Measurements from ENCODE around the gene SLC25A22.
A peak's percentile ranks its signal among the peaks of the same experiment; 100 is the strongest.

Gene SLC25A22

DNA sequence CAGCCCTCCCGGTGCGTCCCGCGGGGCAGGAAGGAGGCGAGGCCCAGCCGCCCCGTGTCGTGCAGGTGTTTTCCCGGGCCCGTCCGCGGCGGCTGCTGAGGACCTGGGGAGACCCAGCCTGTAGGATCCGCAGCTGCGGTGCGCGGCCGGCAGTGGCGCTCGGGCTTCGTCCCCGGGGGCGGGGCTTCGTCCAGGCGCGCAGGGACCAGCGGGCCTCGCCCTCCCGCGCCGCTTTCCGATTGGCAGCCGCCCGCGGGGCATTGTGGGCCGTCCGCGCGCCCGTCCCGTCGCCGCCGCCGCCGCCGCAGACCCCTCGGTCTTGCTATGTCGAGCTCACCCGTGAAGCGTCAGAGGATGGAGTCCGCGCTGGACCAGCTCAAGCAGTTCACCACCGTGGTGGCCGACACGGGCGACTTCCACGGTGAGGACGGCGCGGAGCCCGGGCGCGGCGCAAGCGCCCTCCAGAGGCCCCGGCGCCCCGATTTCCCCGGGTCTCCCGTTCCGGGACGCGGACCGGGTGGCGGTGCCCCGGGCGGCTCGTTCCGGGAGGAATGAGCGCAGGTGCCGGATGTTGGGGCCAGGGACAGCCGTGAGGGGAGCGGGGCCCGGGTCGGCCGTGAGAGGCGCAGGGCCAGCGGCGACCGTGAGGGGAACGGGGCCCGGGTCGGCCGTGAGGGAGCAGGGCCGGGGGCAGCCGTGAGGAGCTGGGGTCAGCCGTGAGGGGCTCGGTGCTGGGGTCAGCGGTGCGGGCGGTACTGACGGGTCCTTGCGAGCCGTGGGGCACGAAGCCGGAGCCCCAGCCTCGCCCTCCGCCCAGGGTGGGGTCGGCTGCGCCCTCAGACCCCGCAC, 50.7 kb downstream of the SLC25A22 start, which contains the start of gene TALDO1:
Gene TALDO1 (plus strand): TSS at position 307 of the 849 bp plus-strand sequence. CDS start 18 bp downstream, at position 325.
- DNase-seq (ENCODE audit: low read depth in 3 of 3): peak; percentile 63 to 92 (median 73)

DNA sequence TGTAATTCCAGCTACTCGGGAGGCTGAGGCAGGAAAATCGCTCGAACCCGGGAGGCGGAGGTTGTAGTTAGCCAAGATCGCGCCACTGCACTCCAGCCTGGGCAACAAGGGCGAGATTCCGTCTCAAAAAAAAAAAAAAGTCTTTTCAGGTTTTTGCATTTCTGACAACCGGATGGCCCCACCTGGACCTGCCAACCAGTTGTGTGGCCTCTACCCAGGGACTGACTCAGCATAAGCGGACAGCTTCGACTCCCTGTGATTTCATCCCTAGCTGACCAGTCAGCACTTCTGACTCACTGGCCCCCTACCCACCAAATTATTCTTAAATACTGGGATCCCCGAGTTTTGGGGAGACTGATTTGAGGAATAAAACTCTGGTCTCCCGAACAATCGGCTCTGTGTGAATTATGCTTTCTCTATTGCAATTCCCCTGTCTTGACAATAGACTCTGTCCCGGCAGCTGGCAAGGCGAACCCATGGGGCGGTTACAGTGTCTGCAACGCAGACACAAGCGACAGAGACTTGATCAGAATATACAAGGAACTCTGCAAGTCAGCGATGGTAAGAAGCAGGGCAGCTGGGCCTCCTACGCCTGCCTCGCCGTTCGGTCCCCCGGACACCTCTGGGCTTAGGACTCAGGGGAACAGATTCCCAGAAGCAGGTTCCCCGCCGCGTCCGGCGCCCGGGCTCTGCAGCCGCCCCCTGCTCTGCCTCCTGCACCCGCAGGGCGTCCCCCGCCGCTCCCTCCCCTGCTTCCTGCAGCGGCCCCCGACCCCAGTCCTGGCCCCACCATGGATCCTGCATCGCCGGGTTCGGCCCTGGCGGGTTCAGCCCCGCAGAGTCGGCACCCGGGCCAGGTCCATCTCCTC, 51.6 kb downstream of the SLC25A22 start:
- no peak for DNase-seq (ENCODE audit: low read depth in 3 of 3)

DNA sequence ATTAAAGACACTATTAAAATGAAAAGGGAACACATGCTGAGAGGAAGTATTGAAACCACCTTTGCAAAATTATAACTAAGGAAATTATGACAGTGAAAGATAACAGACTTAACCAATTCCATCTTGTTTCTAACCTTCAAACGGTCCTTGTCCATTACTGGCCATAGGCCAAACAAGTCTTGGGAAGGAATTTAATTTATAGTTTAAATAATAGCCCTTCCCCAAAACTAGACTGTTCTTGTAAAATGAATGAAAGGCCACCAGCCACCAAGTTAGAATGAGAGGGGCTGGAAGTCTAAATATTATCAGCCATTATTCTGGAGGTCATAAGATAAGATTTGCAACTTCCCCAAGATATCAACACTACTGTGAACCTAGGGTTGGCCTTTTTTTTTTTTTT, 52.7 kb downstream of the SLC25A22 start:
- no peak for DNase-seq (ENCODE audit: low read depth in 3 of 3)

DNA sequence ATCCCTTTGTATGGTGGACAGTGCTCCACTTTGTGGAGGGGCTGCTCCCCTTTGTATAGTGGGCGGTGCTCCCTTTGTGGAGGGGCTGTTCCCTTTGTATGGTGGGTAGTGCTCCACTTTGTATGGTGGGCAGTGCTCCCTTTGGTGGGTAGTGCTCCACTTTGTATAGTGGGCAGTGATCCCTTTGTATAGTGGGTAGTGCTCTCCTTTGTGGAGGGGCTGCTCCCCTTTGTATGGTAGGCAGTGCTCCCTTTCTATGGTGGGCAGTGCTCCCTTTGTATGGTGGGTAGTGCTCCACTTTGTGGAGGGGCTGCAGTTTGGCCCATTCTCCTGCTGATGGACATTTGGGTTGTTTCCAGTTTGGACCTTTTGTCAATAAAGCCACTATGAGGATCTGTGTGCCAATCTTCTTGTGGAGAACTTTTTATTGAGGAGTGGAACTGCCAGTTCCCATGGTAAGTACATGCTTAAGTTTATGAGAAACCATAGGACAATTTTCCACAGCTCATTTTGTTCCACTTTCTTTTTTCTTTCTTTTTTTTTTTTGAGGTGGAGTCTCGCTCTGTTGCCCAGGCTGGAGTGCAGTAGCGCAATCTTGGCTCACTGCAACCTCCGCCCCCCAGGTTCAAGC, 55.4 kb downstream of the SLC25A22 start:
- DNase-seq (ENCODE audit: low read depth in 3 of 3): no peak

DNA sequence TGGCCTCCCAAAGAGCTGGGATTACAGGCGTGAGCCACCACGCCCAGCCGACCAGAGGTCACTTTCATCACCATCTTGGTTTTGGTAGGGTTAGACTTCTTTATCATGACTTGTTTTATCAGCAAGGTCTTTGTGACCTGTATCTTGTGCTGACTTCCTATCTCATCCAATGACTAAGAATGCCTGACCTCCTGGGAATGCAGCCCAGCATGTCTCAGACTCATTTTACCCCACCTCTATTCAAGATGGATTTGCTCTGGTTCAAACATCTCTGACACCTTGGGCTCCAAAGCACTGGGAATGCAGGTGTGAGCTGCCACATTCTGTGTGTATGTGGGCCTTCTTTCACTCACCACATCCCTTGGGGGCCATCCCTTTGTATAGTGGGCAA, 55.9 kb downstream of the SLC25A22 start:
- DNase-seq (ENCODE audit: low read depth in 3 of 3): no peak
